Measurements from ENCODE around the gene ANAPC5.
"Not testable (repeated sequence)": the region's sequence is repeated elsewhere in the genome, so short reads cannot be mapped to it uniquely, and the experiment has no call there.

DNA sequence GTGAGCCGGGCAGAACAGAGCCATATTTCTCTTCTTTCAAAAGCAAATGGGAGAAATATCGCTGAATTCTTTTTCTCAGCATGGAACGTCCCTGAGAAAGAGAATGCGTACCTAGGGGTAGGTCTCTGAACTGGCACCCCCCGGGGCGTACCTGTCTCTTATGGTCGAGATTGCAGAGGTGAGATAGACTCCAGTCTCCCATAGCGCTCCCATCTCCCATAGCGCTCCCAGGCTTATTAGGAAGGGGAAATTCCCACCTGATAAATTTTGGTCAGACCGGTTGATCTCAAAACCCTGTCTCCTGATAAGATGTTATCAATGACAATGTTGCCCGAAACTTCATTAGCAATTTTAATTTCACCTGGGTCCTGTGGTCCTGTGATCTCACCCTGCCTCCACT is 71.7 kb downstream of the ANAPC5 start:
- TF ChIP-seq, protein P1, sequence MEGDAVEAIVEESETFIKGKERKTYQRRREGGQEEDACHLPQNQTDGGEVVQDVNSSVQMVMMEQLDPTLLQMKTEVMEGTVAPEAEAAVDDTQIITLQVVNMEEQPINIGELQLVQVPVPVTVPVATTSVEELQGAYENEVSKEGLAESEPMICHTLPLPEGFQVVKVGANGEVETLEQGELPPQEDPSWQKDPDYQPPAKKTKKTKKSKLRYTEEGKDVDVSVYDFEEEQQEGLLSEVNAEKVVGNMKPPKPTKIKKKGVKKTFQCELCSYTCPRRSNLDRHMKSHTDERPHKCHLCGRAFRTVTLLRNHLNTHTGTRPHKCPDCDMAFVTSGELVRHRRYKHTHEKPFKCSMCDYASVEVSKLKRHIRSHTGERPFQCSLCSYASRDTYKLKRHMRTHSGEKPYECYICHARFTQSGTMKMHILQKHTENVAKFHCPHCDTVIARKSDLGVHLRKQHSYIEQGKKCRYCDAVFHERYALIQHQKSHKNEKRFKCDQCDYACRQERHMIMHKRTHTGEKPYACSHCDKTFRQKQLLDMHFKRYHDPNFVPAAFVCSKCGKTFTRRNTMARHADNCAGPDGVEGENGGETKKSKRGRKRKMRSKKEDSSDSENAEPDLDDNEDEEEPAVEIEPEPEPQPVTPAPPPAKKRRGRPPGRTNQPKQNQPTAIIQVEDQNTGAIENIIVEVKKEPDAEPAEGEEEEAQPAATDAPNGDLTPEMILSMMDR (conservative IDR thresholded peaks at IDR 0.05; ENCODE audit: low read depth, low read length), result not testable (repeated sequence)
- not testable (repeated sequence) for TF ChIP-seq EZH2phosphoT487 (IDR thresholded peaks at IDR 0.05; ENCODE audit: borderline replicate concordance, low read length)
